GM18520 (cell line): Measurements from ENCODE around the gene SLC6A16.
"Not testable (repeated sequence)": the region's sequence is repeated elsewhere in the genome, so short reads cannot be mapped to it uniquely, and the experiment has no call there.

ENCODE experiments used
- ATAC-seq: cut with Tn5 transposase; IDR thresholded peaks from one replicate; pipeline ENCODE4 v1.9.1; 2021; ENCODE audit not compliant: unreplicated experiment

SLC6A16 gene

DNA sequence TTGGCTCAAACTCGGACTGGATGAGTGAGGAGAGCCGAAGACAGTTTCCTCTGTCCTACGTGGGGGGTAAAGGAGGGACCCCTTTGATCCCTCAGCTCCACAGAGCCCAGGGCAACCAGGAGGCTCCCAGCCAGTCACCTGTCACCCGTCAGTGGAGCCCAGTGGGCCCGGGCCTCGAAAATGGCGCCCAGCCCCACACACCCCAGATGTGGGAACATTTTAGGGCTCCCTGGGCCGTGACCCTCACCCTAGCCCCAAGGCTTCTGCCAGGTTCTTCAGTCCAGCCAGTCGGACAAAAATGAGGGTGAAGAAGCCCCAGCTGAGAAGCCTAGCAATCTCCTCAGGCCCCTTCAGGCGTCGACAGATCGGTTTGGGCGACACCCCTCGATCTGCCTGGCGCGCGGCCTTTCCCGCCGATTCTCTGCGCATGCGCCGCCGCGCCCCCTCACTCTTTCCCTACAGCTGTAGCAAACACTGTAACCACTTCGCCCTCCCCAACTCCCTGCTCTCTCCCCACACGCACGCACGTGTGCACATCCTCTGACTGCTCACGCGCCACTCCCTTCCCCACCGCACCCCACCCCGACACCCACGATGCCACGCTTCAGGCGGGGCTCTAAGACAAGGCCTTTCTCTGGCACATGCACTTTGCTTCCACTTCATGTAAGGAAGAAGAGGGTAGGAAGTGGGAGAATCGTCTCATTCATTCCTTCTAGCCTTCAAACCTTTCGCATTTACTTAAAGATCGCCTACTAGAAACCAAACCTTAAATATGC, at the start of gene SLC6A16:
Gene SLC6A16, minus strand, starts transcription at position 391 of the 776 bp plus-strand sequence. CDS start 13,844 bp downstream, outside the sequence.
- no peak for ATAC-seq

DNA sequence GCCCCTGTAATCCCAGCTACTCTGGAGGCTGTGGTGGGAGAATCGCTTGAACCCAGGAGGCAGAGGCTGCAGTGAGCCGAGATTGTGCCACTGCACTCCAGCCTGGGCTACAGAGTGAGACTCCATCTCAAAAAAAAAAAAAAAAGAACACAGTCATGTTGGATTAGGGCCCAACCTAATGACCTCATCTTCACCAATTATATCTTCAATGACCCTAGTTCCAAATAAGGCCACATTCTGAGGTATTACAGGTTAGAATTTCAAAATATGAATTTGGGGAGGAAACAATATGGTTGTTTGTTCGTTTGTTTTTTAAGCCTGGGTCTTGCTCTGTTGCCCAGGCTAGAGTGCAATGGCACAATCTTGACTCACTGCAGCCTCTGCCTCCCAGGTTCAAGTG, 48.2 kb upstream of the SLC6A16 start:
- not testable (repeated sequence) for ATAC-seq

DNA sequence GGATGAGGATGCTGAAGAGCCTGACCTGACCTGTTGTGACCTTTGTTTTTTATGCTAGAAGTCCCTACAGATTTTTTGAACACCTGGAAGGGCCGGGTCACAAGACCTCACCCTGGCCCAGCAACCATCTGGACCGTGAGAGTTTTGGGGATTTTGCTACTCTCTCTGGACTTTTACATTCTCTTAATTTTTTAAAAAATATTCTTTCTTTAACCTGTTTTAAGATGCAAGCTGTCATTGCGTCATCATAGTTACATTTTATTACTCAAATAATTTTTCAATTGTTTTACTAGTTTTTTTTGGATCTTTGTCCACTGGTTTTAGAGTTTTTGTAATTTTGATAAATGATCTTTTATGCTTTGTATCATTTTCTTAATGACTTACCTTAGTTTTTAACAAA, 46.2 kb upstream of the SLC6A16 start:
- ATAC-seq: no peak

DNA sequence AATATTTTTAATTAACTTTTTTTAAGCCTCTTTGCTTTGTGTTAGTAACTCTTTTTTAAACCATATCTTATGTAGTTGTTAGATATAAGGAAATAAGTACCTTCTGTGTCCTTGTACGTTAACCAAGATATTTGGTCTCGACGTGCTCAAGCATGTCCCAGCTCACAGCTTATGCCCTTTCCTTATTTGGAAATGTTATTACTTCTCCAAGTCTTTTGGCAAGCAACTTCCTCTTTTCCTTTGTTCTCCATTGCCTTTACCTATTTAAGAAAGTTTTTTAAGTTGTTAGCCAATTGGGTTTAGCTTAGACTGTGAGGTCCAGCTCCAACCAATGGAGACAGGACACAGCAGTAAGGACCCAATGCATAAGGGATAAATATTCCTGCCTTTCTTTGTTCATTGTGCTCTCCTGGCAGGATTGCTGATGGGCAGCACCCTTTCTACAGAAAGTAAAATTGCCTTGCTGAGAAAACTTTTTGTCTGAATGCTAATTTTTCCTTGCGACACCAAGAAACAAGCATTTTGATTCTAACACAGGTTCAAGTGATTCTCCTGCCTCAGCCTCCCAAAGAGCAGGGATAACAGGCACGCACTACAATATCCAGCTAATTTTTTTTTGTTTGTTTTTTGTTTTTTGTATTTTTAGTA, 43.8 kb upstream of the SLC6A16 start:
- ATAC-seq: no peak

DNA sequence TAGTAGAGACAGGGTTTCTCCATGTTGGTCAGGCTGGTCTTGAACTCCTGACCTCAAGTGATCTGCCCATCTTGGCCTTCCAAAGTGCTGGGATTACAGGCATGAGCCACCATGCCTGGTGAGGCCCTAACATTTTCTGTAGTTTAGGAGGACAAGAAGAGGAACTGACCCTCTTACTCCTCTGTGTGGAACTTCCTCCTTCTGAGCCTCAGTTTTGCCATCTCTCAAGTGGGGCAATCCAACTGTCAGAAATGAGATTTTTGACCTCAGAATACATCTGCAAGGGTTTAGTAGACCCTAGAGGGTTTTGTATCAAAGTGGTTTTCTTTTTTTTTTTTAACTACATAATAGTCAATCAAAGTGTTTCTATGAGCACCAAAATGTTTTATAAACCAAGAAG, 41.1 kb upstream of the SLC6A16 start:
- ATAC-seq: no peak

DNA sequence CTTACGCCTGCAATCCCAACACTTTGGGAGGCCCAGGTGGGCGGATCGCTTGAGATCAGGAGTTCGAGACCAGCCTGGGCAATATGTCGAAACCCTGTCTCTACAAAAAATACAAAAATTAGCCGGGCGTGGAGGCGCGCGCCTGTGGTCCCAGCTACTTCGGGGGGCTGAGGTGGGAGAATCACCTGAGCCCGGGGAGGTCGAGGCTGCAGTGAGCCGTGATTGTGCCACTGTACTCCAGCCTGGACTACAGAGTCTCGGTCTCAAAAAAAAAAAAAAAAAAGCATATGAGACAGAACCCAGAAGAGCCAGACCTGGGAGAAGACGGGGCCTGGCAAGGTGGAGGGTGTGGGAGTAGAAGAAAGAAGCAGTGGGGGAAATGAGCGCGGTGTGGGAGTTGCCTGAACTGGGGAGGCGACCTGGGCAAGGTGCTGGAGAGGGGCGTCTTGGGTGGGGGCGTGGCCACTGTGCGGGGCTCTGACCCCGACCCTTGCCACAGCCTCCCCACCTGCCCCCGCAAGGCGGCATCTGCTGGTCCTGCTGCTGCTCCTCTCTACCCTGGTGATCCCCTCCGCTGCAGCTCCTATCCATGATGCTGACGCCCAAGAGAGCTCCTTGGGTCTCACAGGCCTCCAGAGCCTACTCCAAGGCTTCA, 39.2 kb upstream of the SLC6A16 start:
- no peak for ATAC-seq

DNA sequence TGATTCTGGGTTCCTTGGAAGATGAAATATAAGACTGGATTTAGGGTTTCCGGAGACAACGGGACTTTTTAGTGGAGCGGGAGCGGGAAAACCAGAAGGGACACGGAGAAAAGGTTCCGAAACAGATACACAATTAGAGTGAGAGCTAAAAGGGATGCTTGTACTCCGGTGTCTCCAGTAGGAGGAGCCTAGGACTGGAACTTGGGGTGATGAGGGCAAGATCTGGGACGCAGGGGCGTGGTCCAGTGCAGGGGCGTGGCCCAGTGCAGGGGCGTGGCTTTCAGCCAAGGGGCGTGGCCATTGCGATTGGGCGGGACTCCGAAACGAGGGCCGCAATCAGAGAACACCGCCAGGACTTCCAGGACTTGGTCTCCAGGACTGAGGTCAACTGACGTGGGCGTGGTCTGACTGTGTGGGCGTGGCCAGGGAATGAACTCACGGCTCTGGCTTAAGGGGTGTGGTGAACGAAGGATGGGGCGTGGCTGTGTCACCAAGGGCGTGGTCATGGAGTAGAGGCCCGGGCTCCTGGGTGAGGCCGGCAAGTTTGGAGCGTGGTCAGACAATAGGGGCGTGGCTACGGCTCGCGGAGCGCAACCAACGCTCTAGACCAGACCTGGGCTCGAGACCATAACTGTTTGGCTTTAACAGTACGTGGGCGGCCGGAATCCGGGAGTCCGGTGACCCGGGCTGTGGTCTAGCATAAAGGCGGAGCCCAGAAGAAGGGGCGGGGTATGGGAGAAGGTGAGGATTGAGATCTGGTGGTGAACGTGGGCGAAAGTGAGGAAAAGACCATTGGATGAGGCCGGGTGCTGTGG, 38.5 kb upstream of the SLC6A16 start, which contains the start of gene DKKL1:
Gene DKKL1, plus strand, starts transcription at position 610 of the 815 bp plus-strand sequence. Its CDS starts 122 bp downstream, at position 732.
- ATAC-seq: no peak

DNA sequence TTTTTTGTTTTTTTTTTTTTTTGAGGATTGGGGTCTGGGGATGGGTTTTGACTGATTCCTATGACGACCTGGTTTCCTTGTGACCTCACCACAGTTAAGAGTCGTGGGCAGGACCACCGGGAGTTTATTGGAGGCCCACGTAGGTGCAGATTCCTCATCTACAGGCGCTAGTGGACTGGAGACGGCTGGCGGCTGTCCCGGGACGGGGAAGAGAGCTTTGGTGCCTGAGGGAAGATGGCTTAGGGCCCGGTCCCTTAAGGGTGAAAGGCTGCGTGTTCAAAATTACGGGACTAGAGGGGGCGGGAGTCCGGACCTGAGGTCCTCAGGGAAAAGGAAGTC, 37.9 kb upstream of the SLC6A16 start:
- no peak for ATAC-seq

DNA sequence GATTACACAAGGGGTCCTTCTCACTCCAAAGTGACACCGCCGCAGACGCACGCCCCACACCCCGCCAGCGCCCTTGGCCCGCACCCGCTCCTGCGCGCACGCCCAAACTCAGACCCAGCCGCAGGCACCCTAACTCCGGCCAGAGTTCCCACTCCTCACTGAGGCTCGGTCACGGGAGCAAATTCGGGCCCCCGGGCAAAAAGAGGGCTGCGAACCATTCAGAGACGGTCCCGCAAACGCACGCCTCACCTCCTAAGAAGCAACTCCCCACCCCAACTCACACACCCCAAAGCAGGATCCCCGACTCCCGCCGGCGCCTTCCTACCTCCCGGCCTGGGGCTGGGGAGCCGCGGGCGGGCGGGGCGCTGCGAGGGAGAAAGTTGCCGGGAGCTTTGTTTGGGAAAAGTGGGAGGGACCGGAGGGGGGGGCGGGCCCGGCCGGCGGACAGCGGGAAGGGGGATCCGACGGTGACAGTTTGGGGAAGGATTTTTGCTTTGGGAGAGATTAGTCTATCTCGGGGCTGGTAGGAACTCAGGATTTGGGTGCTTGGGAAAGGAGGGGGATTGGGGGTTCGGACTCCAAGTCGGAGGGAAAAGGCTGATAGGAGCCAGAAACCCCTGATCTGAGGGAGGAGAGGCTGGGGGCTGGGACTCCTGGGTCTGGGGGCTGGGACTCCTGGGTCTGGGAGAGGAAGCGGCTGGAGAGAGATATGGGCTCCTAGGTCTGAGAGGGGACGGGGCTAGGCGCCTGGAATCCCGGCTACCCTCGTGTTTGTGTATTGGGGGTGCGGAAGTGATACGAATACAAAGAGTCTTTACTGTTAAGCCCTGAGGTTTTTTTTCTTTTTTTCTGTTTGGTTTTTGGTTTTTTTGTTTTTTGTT, 37.3 kb upstream of the SLC6A16 start, which contains the start of gene TEAD2:
Gene TEAD2, minus strand, starts transcription at position 369 of the 881 bp plus-strand sequence. CDS start 2,341 bp downstream, outside the sequence.
- no peak for ATAC-seq

DNA sequence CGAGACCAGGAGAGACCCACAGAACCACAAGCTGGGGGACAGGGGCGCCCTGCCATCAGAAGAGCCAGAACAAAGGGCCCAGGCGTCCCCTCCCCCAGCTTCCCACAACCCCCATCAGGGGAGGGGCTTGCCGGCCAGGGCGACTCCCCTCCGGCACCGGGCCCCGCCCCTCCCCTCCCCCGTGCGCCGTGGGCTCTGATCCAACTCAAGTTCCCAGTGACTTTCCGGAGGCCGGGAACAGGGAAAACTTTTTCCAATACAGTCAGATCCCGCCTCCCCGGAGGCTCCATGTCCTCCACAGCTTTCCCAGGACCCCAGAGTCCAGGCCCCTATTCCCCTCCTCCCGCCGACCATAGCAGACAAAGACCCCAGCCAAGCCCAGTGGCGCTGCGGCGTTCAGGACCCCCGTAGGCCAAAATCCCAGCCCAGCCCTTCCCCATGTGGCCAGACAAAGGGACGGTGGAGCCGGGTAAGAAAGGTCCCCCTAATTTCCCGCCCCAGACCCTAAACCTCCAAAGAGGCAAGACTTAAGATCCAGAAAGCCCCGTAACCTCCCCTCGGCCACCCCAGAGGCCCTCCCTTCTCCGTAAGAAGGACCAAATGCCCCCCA, 36.6 kb upstream of the SLC6A16 start:
- ATAC-seq: no peak

DNA sequence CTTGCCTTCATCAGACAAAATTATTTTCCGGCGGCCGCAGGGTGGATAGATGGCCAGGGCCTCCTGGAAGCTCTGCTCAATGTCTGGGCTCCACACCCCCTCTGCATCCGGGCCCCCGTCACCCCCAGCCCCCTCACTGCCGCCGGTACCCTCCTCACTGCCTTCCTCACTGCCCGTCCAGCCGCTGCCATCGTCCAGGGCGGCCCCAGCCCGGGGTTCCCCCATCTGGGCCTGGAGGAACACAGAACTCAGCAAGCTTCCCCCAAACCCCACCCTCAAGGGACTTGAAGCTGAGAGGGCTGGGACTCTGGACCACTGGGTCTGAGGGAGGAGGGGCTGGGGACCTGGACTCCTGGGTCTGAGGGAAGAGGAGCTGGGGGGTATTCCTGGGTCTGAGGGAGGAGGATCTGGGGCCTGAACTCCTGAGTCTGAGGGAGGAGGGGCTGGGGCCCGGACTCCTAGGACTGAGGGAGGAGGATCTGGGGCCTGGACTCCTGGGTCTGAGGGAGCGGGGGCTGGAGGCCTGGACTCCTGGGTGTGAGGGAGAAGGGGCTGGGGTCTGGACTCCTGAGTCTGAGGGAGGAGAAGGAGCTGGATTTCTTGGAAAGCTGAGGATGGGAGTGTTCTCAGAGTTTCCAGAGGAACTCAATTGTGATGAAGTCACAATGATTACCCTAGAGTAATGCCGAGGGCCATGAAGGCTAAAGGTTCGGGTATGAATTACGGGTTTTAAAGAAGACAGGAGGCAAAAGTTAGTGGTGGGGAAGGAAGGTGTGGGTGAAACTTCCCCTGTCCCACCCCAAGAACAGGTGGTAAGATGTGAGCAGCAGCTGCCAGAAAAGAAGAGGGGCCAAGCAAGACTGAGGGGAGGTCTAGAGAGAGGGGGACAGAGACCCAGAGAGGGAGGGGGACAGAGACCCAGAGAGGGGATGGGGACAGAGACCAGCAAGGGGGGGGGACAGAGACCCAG, 35.1 kb upstream of the SLC6A16 start:
- no peak for ATAC-seq

DNA sequence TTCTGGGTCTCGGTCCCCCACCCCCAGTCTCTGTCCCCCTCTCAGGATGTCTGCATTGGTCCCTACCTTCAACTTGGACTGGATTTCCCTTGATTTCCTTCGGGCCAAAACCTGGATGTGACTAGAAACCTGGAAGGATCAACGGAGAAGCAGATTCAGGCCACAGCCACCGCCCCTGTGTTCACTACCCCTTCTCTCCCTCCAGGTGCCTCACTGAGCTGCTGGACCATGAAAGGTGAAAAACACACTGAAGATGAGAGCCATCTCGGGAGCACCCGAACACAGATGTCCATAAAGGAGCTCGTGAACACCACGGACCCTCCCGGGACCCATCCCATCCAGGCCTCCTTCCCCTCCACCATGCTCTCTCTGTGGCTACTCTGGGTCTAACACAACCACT, 32.2 kb upstream of the SLC6A16 start:
- ATAC-seq: no peak

DNA sequence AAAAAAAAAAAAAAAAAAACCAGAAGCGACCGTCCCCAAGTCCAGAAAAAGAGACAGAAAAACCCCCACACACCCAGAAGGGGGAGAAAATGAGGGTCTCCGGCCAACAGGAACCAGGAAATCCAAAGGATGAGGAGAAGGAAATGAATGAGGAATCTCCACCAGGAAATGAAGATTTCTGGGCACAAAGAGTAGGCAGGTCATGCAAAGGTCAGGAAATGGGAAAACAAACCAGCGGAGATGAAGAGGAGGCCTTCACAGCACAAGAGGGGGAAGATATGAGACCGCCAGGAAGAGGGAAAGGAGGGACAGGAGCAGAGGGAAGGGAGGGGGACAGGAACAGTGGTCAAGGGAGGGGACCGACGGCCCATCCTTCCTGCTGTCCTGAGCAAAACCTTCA, 31.4 kb upstream of the SLC6A16 start:
- no peak for ATAC-seq

DNA sequence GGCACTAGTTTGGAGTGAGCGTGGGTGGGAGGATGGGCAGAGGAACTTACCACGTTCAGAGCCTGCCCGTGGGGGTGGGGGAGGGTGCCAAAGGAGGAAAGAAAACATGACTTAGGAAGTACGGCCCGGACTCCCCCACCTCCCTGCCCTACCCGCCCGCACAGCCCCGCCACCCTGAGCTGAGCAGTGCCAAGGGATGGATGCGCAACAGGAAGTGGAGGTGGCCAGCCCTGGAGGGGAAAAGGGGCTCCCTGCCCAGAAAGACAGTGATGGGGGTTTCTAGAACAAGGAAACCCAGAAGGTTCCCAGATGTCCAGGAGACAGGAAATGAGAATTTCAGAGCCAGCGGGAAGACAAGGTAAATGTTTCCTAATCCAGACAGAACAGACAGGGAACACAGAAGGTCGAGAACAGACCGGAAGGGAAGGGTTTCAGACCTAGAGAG, 30.9 kb upstream of the SLC6A16 start:
- ATAC-seq: no peak

DNA sequence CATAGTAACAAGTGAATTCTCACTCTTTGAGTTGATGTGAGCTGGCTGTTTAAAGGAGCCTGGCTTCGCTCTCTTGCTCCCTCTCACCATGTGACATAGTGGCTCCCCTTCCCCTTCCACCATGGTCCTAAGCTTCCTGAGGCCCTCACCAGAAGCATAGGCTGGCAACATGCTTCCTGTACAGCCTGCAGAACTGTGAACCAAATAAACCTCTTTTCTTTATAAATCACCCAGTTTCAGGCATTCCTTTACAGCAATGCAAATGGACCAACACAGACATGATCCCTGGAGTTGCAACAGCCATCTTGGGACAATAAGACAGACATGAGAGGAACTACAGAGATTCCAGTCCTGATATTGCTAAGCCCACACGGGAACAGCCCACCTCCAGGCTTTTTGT, 24.6 kb upstream of the SLC6A16 start:
- ATAC-seq: no peak

DNA sequence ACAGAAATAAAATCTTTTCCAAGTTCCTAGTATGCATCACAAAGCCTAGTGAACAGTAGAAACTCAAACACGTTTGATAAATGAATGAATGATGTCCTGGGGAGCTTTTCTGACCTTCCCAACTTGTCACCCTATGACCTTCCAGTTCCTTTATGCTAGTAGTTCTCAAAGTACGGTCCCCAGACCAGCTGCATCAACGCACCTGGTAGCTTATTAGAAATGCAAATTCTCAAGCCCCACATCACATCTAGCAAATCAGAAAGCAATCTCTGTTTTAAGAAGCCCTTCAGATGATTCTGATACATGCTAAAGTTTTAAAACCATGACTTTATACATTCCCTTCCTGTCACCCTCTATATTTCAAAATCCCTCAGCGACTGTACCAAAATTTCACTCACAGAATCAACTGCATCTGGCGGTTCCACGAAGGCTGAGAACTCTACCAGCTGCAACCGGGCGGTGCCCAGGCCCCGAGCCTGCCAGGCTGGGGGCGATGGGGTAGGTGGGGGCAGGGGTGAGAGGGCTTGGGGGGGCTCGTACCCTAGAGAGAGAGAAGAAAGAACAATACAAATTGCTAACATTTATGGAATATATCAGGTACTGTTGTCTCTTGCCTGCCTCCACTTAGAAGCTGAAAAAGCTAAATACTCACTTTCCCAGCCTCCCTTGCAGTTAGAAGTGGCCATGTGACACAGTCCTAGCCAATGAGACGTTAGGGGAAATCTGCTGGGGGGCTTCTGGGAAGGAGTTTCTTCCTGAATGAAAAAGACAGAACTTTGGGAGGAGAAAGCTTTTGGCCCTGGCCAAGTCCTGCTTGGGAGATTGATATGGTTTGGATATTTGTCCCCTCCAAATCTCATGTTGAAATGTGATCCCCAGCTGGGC, 23.6 kb upstream of the SLC6A16 start:
- ATAC-seq: no peak

DNA sequence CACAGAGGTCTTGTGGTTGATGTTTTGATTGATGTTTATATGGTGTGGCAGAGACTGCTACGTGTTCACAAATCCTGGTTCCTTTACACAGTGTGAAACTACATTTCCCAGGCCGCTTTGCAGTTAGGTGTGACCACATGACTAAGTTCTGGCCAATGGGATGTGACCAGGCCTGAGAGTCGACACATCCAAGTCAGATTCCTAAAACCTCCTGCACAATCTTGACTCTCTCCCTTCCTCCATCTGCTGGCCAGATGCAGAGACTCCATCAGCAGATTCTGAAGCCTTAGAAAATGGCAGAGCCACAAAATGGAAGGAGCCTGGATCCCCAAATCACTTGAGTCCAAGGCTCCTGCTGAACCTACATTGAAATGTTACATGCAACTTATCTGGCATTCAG, 22.8 kb upstream of the SLC6A16 start:
- no peak for ATAC-seq
